Non-pigmented ciliary epithelial cell (primary cell): Measurements from ENCODE around the gene KRT9.
A peak's percentile ranks its signal among the peaks of the same experiment; 100 is the strongest.
"Not testable (repeated sequence)": the region's sequence is repeated elsewhere in the genome, so short reads cannot be mapped to it uniquely, and the experiment has no call there.

Experiments
- DNase-seq: peaks from one replicate; pipeline ENCODE4 v3.0.0-alpha.2; 2010; ENCODE audit warnings: low read depth

Gene KRT9

GRCh38 chr17:41578971-41579370 is 7.1 kb upstream of the KRT9 start:
- DNase-seq, result no peak

GRCh38 chr17:41578538-41578937 is 6.7 kb upstream of the KRT9 start:
- DNase-seq, result no peak

GRCh38 chr17:41576740-41577139 is 4.9 kb upstream of the KRT9 start:
- DNase-seq, result not testable (repeated sequence)

GRCh38 chr17:41575336-41575735 is 3.5 kb upstream of the KRT9 start:
- DNase-seq, result no peak

GRCh38 chr17:41567317-41567716 is 4.5 kb downstream of the KRT9 start:
- no peak for DNase-seq

- DNase-seq, result no peak
Measured at GRCh38 chr17:41565338-41565737, 6.5 kb downstream of the KRT9 start.

- DNase-seq, result no peak
Measured at GRCh38 chr17:41563607-41564170, 8.2 kb downstream of the KRT9 start.

GRCh38 chr17:41561554-41561953 is 10.3 kb downstream of the KRT9 start:
- DNase-seq, result no peak

GRCh38 chr17:41559548-41559947 is 12.3 kb downstream of the KRT9 start:
- no peak for DNase-seq

- DNase-seq, result no peak
Measured at GRCh38 chr17:41556931-41557330, 14.9 kb downstream of the KRT9 start.

GRCh38 chr17:41556306-41556705 is 15.6 kb downstream of the KRT9 start:
- DNase-seq, result no peak

- DNase-seq, result no peak
Measured at GRCh38 chr17:41555105-41555887, 16.6 kb downstream of the KRT9 start.

GRCh38 chr17:41553987-41554680 is 17.7 kb downstream of the KRT9 start:
- no peak for DNase-seq

GRCh38 chr17:41553176-41553575 is 18.7 kb downstream of the KRT9 start:
- no peak for DNase-seq

GRCh38 chr17:41552455-41552854 is 19.4 kb downstream of the KRT9 start:
- DNase-seq, result no peak

- DNase-seq, result no peak
Measured at GRCh38 chr17:41551365-41551764, 20.5 kb downstream of the KRT9 start.

- no peak for DNase-seq
Measured at GRCh38 chr17:41549596-41550039, 22.2 kb downstream of the KRT9 start.

- peak; percentile 52 for DNase-seq
Measured at GRCh38 chr17:41548844-41549595, 22.8 kb downstream of the KRT9 start.

- DNase-seq, result peak; percentile 95
Measured at GRCh38 chr17:41547921-41548843, 23.7 kb downstream of the KRT9 start.

- no peak for DNase-seq
Measured at GRCh38 chr17:41547378-41547841, 24.4 kb downstream of the KRT9 start.

GRCh38 chr17:41546819-41547218 is 25.0 kb downstream of the KRT9 start:
- DNase-seq, result no peak
